HCT116 (cell line): ENCODE data around the gene SH3GL3.

Experiments
- ATF3 ChIP-seq: IDR thresholded peaks from 2 replicates; pipeline ENCODE4 v1.6.1; 2012
- CTCF ChIP-seq, 3 experiments: fragments of 200-600 bp in 1 of 3; sonication (generic) in 1 of 3; IDR thresholded peaks in 2 of 3; conservative IDR thresholded peaks in 1 of 3; 2 replicates each; pipeline ENCODE4 v1.5.1; 2012 to 2017; ENCODE audit warnings: low read depth in 2 of 3, low read length in 2 of 3, antibody characterized with exemption in 1 of 3, borderline replicate concordance in 1 of 3, control low read depth in 1 of 3, mild to moderate bottlenecking in 1 of 3, mixed read lengths in 1 of 3, mixed run types in 1 of 3, moderate library complexity in 1 of 3; ENCODE audit not compliant: insufficient read depth in 1 of 3
- EGR1 ChIP-seq: IDR thresholded peaks from 2 replicates; pipeline ENCODE4 v1.6.1; 2012; ENCODE audit warnings: low read depth
- EZH2phosphoT487 ChIP-seq: fragments of 200-600 bp; IDR thresholded peaks from 2 replicates; pipeline ENCODE4 v1.6.1; 2018; ENCODE audit warnings: antibody characterized with exemption, borderline replicate concordance
- JUND ChIP-seq: IDR thresholded peaks from 2 replicates; pipeline ENCODE4 v1.6.1; 2012
- MAX ChIP-seq: IDR thresholded peaks from 2 replicates; pipeline ENCODE4 v1.6.1; 2012
- POLR2A ChIP-seq: IDR thresholded peaks from 2 replicates; pipeline ENCODE4 v1.7.0; 2011; ENCODE audit warnings: borderline replicate concordance; ENCODE audit not compliant: insufficient read depth, insufficient read length; ENCODE audit errors: extremely low read depth
- SP1 ChIP-seq: IDR thresholded peaks from 2 replicates; pipeline ENCODE4 v1.6.1; 2012; ENCODE audit warnings: low read depth

- TF ChIP-seq CTCF (IDR thresholded peaks at IDR 0.05 in 2 of 3, conservative IDR thresholded peaks at IDR 0.05 in 1 of 3; ENCODE audit: borderline replicate concordance in 1 of 3, insufficient read depth in 1 of 3, low read depth in 2 of 3, low read length in 2 of 3) (no peak), JUND (no peak), POLR2A (no peak), EZH2phosphoT487 (no peak), ATF3 (no peak), MAX (no peak), SP1 (no peak), EGR1 (no peak)
These were observed 11.2 kb downstream of the SH3GL3 start for GRCh38 chr15:83458381-83458780.
